ENCODE data around the gene PTPRN2.

The PTPRN2 gene

DNA sequence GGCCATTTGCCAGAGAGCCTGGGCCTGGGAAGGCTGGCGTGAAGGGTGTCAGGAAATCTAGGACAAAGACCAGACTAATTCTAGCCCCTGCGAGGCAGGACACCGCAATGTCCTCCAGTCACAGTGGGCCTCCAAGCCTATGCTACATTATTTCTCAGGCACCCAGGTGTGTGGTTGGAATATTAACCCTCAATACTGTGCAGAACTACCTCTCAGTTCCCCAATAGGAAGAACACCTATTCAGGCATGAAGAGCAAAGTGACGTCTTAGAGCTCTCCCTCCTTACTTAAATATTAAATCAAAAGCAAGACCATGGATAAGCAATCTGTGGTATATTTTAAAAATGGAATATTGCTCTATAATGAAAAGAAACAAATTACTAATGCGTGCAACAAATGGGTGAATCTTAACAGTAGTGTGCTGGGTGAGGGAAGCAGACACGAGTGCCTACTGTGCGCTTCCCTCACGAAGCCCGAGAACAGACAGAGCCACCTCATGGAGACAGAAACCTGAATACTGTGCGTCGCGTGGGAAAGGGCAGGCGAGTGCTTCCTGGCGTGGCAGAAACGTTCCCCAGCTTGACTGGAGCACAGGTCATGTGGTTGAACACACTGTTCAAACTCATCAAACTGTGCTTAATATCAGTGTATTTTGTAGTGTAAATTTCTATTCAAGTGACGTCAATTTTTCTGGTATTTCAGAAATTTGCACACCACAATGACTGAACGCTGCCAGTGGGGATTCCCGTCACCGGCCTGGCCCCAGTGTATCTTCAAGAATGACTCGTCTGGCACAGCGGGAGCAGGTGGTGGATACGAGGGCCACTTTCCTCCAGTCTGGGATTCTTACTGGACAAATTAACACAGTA, 15.5 kb upstream of the PTPRN2 start:
- no peak for DNase-seq

DNA sequence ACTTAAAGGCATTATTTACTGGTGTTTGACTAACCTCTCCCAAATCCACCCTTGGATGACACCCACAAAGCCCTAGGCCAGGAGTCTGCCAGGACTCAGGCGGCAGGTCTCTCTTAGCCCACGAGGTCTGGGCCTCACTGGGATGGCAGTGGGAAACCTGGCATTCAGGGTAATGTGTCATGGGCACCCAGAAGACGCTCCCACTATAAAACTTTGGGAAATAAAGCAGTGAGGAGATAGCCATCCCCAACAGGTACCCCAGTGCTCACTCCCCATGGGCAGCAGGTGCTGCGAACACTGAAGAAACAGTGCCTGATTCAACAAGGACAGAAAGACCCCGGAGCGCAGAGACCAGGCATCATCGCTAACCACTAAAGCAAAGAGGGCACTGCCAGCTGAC, 14.4 kb upstream of the PTPRN2 start:
- no peak for DNase-seq

- no peak for DNase-seq
Measured at GRCh38 chr7:158601090-158601489, 13.5 kb upstream of the PTPRN2 start.

- no peak for DNase-seq
Measured at GRCh38 chr7:158596745-158597144, 9.1 kb upstream of the PTPRN2 start.

- DNase-seq: no peak
Measured at GRCh38 chr7:158596309-158596708, 8.7 kb upstream of the PTPRN2 start.

GRCh38 chr7:158595068-158595467, 7.4 kb upstream of the PTPRN2 start:
- no peak for DNase-seq

DNA sequence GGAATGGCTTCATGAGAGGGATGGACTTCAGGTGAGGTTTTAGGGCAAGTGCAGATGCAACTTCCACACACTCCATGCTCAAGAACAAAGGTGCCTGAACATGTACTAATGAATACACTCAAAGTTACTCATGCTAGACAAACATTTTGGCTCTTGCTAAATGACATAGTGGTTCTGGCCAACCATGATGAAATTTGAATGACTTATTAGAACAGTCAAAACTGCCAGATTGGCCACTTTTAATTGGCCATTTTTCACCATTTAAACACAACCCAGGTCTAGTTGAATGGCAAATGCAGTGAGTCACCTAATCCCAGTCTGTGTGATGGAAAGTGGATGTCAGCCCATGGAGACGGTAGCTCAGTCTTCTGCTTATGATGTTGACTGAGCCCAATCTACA, 4.9 kb upstream of the PTPRN2 start:
- DNase-seq: no peak

DNA sequence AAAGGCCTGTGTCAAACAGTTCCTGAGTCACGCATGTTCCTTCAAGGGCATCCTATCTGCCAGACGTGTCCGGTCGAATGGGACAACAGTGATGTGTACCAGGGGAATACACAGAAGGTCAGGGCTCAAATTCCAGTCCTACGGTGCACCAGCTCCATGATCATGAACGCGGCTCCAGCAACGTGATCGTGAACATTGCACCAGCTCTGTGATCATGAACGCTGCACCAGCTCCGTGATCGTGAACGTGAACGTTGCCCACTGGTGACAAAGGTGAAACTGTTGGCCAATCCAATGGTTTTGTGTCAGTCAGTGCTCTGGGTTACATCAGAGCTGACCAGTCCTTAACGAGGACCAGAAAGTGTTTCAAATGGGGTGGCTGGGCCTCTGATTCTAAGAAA, 4.3 kb upstream of the PTPRN2 start:
- DNase-seq: no peak

GRCh38 chr7:158590181-158590530, 2.5 kb upstream of the PTPRN2 start:
- DNase-seq: no peak

DNA sequence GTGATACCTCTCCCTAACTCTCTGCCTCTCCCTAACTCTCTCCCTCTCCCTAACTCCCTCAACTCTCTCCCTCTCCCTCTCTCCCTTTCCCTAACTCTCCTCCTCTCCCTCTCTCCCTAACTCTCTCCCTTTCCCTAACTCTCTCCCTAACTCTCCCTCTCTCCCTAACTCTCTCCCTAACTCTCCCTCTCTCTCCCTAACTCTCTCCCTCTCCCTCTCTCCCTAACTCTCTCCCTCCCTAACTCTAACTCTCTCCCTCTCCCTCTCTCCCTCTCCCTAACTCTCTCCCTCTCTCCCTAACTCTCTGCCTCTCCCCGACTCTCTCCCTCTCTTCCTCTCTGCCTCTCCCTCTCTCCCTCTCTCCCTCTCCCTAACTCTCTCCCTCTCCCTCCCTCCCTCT, 2.0 kb upstream of the PTPRN2 start:
- no peak for DNase-seq

- DNase-seq: no peak
Measured at GRCh38 chr7:158588878-158589442, 1.3 kb upstream of the PTPRN2 start.

DNA sequence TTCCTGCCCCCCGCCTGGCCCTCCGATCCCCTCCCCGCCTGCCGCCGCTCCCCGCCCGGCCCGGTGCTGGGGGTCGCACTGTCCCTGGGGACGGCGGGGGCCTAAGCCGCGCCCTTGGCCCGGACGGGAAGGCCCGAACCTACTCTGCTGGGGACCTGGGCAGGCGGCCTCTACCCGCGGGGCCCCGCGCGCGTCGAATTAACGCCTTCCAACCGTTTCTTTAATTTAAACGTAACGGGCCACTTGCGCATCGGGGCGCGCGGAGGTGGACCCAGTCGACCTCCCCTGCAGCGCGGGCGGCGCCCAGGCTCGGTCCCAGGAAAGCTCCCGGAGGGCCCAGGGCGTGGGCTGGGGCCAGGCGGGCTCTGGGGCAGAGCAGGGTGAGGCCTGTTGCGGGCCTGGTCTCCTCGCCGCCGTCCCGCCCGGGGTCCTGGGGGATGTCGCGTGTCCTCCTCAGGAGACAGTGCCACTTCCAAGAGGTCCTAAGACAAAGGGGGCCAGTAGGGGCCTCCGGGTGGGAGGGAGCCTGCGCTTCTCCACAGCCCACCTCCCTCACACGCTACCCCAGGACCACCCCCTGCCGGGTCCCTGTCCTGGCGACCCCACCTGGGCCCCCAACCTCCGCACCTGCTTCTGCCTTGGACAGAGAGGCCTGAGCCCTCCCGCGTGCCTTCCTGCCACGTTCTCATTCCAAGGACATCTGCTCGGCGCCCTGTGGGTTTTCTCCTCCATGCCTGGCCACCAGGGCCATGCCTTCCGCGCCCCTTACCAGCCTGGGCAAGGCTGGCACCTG, 658 bp upstream of the PTPRN2 start:
- no peak for DNase-seq

DNA sequence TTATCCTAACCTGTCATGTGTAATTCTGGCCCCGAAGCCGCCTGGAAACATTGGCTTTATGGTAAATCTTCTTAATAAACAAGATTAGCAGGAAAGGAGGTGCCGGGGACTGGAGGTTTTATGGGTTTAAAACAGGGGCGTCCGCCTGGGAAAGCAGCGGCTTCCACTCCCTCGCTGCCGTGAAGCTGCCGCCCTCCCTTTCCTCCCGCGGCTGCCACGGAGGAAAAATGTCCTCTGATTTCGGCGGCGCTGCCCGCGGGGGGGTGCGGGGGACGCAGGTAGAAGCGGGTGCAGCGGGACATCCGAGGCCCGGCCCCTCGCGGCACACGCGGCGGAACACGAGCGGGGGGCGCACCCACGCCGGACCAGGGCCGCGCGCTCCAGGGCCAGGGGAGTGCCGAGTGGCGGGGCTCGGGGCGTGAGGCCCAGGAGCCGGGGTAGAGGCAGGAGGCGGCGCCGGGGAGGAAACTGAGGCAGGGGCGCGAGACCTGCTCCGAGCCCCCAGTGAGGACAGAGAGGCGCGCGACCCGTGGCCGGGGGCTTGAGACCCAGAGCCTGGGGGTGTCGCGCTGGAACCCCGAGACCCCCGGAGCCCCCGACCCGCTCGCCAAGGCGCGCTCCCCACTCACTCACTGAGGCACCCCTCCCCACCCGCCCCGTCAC, 993 bp downstream of the PTPRN2 start:
- DNase-seq: no peak

DNA sequence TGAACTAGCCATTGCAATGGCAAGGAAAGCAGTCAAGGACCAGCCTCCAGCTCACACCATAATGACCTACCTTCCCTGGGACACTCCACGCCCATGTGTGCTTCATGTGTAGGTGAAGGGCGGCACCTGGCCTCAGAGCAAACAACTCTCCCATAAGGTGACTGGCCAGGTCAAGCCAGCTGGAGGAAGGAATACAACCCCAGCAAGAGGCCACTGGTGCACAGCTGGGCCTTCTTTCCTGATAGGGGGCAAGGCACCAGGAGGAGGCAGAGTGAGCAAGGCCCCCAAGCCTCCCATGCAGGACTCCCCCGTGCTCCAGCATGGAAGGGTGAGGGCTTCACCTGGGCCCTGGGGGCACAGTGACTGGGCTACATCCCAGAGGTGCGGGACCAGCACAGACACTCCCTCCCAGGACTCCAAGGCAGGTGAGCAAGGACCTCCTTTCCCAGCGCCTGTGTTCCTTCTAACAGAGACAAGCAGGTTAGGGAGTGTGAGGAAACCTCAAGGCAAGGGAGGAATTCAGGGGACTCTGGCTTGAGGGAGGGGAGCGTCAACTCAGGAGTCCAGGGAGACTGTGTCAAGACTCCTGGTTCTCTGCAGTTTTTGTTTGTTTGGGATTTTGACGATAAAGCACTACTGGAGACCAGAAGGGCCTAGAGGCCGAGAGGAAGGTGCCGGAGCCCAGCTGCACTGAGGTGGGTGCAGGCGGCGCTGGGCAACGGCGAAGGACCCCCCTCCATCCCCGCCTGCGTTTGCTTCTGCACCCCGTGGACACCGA, 1.7 kb downstream of the PTPRN2 start:
- DNase-seq: no peak

GRCh38 chr7:158584407-158584806, 3.2 kb downstream of the PTPRN2 start:
- DNase-seq: no peak

DNA sequence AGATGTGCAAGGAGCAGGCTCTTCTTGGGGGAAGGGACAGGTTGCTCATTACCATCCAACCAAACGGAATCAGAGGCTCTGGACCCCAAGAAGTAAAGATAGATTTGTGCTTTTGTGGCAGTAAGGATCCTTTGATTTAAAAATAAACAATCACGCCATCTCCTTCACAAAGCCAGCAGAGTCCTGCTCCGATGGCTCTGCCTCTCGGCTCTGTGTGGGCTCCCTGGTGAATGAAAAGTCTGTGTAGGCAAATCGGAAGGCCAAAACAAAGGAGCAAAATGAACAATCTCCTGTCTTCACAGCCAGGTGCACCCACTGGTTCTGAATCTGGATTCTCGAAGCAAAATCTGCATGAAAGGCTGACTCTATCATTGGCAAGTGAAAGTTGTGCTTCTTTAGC, 3.8 kb downstream of the PTPRN2 start:
- DNase-seq: no peak

DNA sequence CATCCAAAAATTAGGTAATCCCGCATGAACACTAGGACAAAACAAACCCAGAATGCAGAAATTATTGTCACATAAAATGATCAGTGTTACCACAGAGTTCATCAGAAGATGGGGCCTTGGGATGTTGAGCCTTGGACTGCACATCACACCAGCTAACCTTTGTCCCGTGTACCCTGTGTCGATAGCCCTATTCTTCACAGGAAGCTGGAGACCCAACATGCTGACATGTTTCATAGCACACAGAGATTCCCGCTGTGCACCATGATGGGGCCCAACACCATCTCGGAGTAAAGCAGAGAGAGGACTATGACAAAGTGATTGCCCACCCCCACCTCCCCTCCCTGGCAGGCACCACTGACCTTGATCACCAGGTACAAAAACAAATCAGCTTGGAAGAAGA, 4.5 kb downstream of the PTPRN2 start:
- no peak for DNase-seq

DNA sequence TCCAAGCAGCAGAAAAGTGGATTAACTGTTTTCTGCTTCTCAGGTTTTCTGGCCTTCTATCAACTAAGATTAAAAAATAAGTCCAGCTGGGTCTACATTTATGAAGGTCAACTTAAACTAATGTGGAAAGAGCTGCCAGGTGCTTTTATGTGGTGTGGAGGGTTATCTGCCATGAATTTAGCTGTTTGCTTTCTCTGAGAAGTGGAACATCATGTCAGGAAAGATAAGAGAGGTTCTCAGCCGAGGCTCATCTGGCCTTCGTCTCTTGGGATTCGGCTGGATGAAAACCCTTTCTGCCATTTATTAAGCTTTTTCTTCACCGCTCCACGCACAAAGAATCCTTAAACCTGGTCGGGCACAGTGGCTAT, 5.5 kb downstream of the PTPRN2 start:
- DNase-seq: no peak

DNA sequence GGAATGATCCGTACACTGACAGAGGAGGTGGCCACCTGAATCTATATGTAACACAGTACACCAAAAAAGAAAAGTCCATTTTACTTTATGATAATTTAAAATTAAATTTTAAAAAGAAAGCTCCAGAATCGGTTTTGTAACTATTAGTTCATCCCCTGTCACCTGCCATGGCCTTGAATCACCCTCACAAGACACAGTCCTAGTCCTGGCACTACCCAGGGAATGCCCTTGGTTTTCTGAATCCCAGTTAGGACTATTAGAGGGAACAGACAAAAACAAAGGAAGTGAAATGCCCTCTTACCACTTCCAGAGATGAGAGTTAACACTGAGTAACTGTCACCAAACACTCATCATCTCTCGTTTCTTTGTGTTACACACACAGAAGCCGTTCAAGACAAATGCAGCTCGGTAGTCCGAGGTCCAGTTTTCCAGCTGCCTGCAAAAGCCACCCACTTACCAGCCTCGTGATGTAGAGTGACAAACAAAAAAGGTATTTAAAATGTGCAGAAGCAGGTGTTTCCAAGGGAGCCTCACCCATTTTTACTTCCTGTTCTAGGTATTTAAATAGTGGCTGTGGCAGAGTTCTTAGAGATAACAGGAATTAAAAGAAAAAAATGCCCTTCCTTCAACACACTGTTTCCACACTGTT, 6.1 kb downstream of the PTPRN2 start:
- DNase-seq: peak; percentile 70

DNA sequence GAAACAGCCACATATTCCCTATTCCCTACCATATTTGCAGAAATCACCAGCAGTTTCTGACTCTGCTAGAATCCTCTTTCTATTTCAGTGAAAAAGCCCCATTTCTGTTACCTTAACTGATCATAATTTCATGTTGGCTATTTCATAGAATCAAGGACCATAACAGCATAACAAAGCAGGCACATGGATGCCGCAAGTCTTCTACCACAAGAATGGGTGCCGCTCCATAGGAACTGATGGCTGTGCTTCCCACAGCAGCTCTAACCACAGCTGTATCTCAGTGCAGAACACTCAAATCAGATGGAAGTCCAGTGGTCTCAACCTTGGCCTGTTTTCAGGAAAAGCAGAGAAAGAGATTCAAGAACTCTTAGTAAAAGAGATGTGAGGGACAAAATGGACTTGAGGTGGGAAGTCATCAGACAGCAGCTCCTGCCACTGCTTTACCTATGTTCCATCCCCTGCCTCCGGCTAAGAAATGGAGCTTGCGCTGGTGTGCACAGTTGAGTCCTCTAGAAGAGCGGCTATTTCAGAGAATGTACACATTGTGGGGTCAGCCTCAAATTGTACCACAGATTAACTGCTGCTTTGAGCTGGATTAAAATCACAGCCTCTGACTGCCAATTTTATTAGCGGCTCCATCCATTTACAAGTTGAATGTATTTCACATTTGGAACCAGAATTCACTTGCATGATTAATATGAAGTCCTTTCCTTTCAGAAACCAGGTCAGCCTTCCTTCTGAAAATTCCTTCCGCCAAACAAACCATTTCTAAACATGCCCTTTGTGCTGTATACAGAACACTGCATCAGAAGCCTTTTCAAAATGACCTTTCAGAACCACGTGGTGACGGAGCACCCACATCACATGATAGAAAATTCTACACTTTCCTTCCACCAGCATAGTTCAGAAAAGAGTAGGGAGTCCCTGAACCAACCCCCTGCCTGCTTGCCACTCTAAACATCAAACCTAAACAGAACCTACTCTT, 7.7 kb downstream of the PTPRN2 start:
- DNase-seq: no peak
